Measurements from ENCODE around the gene PDSS2.
"Not testable (repeated sequence)": the region's sequence is repeated elsewhere in the genome, so short reads cannot be mapped to it uniquely, and the experiment has no call there.

DNA sequence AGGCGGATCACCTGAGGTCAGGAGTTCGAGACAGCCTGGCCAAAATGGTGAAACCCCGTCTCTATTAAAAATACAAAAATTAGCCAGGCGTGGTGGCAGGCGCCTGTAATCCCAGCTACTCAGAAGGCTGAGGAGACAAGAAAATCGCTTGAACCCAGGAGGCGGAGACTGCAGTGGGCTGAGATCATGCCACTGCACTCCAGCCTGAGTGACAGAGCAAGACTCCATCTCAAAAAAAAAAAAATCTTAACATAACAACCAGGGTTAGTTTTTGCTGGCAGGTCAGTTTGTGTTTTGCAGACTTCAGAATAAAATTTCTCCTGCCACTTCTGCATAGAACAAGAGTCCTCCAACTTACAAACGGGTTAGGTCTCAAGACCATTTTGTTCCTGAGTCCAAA lies 264.6 kb downstream of the PDSS2 start:
- TF ChIP-seq, protein P1, sequence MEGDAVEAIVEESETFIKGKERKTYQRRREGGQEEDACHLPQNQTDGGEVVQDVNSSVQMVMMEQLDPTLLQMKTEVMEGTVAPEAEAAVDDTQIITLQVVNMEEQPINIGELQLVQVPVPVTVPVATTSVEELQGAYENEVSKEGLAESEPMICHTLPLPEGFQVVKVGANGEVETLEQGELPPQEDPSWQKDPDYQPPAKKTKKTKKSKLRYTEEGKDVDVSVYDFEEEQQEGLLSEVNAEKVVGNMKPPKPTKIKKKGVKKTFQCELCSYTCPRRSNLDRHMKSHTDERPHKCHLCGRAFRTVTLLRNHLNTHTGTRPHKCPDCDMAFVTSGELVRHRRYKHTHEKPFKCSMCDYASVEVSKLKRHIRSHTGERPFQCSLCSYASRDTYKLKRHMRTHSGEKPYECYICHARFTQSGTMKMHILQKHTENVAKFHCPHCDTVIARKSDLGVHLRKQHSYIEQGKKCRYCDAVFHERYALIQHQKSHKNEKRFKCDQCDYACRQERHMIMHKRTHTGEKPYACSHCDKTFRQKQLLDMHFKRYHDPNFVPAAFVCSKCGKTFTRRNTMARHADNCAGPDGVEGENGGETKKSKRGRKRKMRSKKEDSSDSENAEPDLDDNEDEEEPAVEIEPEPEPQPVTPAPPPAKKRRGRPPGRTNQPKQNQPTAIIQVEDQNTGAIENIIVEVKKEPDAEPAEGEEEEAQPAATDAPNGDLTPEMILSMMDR (IDR thresholded peaks at IDR 0.05) = not testable (repeated sequence)
- TF ChIP-seq POLR2AphosphoS5 (IDR thresholded peaks at IDR 0.05; ENCODE audit: insufficient read depth in 1 of 2, low read depth in 1 of 2); POLR2A (IDR thresholded peaks at IDR 0.05): not testable (repeated sequence)
